ENCODE data around the gene MYBPHL.
A peak's percentile ranks its signal among the peaks of the same experiment; 100 is the strongest.

The MYBPHL gene

GRCh38 chr1:109279615-109280278 is 27.1 kb downstream of the MYBPHL start:
- peak; percentile 20 for DNase-seq

GRCh38 chr1:109277434-109278204 is 29.2 kb downstream of the MYBPHL start:
- peak; percentile 91 for DNase-seq

- no peak for DNase-seq
These were observed 31.0 kb downstream of the MYBPHL start for GRCh38 chr1:109275706-109276345.

GRCh38 chr1:109274533-109275476 is 32.0 kb downstream of the MYBPHL start:
- DNase-seq: no peak

GRCh38 chr1:109273570-109274288 is 33.1 kb downstream of the MYBPHL start:
- DNase-seq: no peak

GRCh38 chr1:109272831-109273547 is 33.8 kb downstream of the MYBPHL start:
- DNase-seq: no peak

- no peak for DNase-seq
These were observed 34.6 kb downstream of the MYBPHL start for GRCh38 chr1:109272021-109272799.

- DNase-seq: no peak
These were observed 35.4 kb downstream of the MYBPHL start for GRCh38 chr1:109271458-109271857.

- DNase-seq: no peak
These were observed 36.0 kb downstream of the MYBPHL start for GRCh38 chr1:109270623-109271317.

GRCh38 chr1:109269981-109270622 is 36.7 kb downstream of the MYBPHL start:
- DNase-seq: no peak

GRCh38 chr1:109269212-109269980 is 37.4 kb downstream of the MYBPHL start:
- no peak for DNase-seq

- DNase-seq: no peak
These were observed 38.2 kb downstream of the MYBPHL start for GRCh38 chr1:109268431-109269211.

GRCh38 chr1:109267743-109268300 is 39.0 kb downstream of the MYBPHL start:
- DNase-seq: no peak

GRCh38 chr1:109266965-109267364 is 39.8 kb downstream of the MYBPHL start:
- no peak for DNase-seq

- no peak for DNase-seq
These were observed 41.0 kb downstream of the MYBPHL start for GRCh38 chr1:109265741-109266330.

- no peak for DNase-seq
These were observed 41.8 kb downstream of the MYBPHL start for GRCh38 chr1:109265016-109265415.

GRCh38 chr1:109264379-109264755 is 42.4 kb downstream of the MYBPHL start:
- DNase-seq: no peak
